Fibroblast of villous mesenchyme (primary cell): ENCODE data around the gene NCK2. TPM values are rescaled to one million over a fixed set of nuclear protein-coding genes. Genes with fewer than 3 reads are reported as not detected.

ENCODE experiments used
- DNase-seq: peaks from one replicate; pipeline ENCODE4 v3.0.0-alpha.2; 2010; ENCODE audit warnings: low read depth
- H3K4me3 ChIP-seq: 2 replicates; pipeline ENCODE4 v1.5.1; 2011; ENCODE audit warnings: low read depth, mild to moderate bottlenecking, low read length
- total RNA-seq: library from RNA; depleted of rRNA; stranded (reverse); fragments of >200 nt; gene quantifications from 2 replicates; pipeline ENCODE4 v1.2.3, GENCODE V29; 2012
- TF ChIP-seq, protein P1 (sequence below): IDR thresholded peaks from 2 replicates; pipeline ENCODE4 v1.5.1; 2012; ENCODE audit warnings: low read depth, mild to moderate bottlenecking, low read length; ENCODE audit not compliant: insufficient read depth

NCK2 gene
- total RNA-seq, 1 donor = 22.5 TPM

DNA sequence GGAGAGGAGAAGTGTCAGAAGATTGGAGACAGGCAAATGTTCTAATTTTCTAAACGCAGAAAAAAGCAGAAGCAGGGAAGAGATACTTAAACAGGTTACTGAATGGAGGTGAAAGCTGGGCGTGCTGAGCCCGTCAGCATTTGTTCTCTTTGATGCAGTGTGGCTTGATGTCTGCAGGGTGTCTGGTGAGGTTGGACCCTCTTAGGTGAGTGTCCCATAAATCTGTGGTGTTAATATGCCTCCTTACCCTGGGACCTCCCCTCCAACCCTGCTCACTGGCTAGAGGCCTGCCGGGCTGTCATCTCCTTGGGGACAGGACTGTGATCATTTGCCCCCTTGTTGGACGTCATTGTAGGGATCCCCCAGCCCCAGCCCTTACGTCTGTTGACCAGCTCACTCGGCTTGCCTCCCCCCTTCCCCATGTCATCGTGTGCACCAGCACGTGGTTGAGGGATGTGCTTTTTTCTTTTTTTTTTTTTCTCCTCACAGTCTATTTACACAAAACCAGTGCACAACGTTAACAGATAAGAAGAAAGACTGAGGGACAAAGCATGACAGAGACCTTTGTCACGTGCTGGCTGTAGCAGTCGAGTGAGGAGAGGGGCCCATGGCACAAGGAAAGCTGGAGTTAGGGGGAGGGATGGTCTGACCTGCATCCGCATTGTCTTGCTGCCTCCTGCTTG lies 56.4 kb downstream of the NCK2 start:
- TF ChIP-seq, protein P1, sequence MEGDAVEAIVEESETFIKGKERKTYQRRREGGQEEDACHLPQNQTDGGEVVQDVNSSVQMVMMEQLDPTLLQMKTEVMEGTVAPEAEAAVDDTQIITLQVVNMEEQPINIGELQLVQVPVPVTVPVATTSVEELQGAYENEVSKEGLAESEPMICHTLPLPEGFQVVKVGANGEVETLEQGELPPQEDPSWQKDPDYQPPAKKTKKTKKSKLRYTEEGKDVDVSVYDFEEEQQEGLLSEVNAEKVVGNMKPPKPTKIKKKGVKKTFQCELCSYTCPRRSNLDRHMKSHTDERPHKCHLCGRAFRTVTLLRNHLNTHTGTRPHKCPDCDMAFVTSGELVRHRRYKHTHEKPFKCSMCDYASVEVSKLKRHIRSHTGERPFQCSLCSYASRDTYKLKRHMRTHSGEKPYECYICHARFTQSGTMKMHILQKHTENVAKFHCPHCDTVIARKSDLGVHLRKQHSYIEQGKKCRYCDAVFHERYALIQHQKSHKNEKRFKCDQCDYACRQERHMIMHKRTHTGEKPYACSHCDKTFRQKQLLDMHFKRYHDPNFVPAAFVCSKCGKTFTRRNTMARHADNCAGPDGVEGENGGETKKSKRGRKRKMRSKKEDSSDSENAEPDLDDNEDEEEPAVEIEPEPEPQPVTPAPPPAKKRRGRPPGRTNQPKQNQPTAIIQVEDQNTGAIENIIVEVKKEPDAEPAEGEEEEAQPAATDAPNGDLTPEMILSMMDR = no peak
- no peak overlapping the region for H3K4me3 ChIP-seq
- no peak for DNase-seq

DNA sequence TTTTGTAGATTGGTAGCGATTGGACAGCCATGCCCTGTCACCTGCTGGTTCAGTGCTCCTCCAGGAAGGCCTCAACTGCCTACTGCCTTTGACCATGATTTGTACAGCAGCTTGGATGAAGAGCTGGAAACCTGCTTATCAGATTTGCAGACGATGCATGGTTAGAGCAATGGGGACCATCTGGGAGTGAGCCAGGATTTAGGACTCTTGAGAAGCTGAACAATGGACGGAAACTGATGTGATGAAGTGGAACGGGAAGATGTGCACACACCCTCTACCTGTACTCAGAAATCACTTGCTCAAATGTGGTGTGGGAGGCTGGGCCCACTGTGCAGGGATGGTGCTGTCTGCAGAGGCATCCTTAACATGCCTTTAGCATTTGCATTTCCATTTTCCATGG lies 57.2 kb downstream of the NCK2 start:
- TF ChIP-seq, protein P1 = no peak
- H3K4me3 ChIP-seq = no peak overlapping the region
- no peak for DNase-seq

- no peak for DNase-seq
- TF ChIP-seq, protein P1 = no peak
- H3K4me3 ChIP-seq = no peak overlapping the region
Observed at GRCh38 chr2:105802587-105802986, 57.9 kb downstream of the NCK2 start.

- no peak for DNase-seq
- no peak overlapping the region for H3K4me3 ChIP-seq
- TF ChIP-seq, protein P1 = no peak
Observed at GRCh38 chr2:105803337-105803736, 58.6 kb downstream of the NCK2 start.

DNA sequence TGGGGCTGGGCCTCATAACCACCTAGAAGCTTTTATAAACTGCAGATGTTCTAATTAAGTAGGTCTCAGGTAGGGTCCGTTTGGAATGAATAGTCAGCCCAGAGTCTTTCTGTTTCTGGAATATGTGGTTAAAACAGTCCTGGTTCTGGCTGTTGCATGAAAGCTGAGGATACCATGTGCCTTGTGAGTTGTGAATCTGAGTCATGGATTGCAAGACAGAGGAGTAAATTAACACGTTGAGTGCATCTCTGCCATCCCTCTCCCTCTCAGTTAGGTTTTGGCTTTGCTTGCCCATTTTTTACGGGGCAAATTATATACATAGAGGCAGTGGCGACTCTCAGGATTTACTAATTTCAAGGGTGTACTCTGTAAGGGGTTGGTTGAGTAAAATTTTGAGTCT lies 59.1 kb downstream of the NCK2 start:
- TF ChIP-seq, protein P1 = no peak
- no peak for DNase-seq
- H3K4me3 ChIP-seq = no peak overlapping the region

DNA sequence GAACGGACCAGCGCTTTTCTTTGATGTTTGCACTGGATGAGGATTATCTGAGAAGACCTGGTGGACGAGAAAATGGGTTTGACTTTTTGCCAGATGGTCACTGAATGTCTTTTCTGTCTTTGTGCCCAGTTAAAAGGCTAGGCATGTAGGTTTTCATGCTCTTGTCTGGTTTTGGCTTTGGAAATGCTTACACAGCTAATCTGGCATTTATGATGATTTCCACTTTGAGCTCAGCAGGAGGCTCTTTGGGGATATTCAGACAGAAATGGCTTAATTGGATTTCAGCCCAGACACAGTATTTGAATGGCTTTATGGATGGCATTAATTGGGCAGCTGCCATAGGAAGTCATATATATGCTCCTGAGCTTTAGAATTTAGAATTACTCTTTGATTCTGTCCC lies 59.6 kb downstream of the NCK2 start:
- H3K4me3 ChIP-seq = no peak overlapping the region
- TF ChIP-seq, protein P1 = no peak
- DNase-seq = no peak

DNA sequence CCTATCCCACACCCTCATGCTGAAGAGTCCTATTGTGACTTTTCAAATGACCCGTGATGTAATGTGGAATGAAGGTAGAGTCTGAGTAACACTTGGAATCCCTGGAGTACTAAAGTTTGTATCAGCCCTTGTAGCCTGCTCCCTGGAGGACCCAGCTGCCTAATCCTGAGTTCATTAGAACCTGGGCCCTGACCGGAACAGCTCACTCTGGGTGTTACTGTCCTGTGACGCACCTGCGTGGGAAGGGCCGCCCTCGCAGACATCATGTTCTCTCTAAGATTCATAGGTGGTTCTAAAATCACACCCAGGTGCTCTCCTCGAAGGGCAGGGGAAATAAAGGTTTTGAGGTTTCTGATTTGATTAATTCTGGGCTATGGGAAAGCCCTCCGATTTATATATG lies 62.3 kb downstream of the NCK2 start:
- TF ChIP-seq, protein P1 = no peak
- no peak overlapping the region for H3K4me3 ChIP-seq
- DNase-seq = no peak
